HG03064 (cell line): ENCODE results near the gene ZNF385A.

ENCODE experiments used
- ATAC-seq: cut with Tn5 transposase; IDR thresholded peaks from one replicate; pipeline ENCODE4 v1.9.1; 2021; ENCODE audit warnings: low read depth; ENCODE audit not compliant: unreplicated experiment

The ZNF385A gene, protein sequence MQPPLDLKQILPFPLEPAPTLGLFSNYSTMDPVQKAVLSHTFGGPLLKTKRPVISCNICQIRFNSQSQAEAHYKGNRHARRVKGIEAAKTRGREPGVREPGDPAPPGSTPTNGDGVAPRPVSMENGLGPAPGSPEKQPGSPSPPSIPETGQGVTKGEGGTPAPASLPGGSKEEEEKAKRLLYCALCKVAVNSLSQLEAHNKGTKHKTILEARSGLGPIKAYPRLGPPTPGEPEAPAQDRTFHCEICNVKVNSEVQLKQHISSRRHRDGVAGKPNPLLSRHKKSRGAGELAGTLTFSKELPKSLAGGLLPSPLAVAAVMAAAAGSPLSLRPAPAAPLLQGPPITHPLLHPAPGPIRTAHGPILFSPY

DNA sequence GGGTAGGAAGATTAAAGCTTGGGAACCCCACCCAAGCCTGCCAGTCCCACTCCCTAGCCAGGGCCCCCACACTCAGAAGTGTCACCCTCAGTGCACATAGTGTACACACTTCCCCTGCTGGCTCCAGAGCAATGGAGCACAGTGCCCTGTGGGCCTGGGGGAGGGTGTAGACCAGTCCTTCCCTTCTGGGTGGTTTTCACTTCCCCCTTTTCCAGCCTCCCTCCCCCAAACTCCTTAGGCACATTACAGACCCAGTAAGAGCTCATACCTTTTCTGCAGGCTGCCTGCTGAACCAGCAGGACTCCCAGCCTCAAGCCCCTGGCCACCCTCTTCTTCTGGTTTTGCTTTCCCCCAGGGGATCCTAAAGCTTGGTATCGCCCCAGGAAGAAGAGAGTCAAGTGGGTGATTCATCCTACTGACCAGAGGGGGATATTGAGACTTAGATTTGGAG is at the start of gene ZNF385A:
Gene ZNF385A (minus strand): TSS at position 143 of the 451 bp plus-strand sequence. CDS start 219 bp downstream, outside the sequence.
- ATAC-seq = no peak

DNA sequence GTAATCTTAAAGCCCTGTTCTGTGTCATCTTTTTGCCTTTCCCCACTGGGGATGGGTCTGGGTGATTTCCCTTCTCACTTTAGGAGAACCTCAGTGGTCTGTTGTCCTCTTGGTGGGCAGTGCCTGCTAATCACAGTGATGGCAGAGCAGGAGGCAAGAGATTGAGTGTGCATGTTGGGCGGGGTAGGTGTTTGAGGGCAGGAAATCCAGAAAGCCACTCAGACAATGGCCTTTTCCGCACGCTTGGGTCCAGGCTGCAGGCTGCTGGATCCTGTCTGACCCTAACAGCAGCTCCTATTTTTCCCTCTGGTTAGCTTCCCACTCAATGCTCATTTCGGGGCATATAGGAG is 48.3 kb upstream of the ZNF385A start:
- no peak for ATAC-seq

DNA sequence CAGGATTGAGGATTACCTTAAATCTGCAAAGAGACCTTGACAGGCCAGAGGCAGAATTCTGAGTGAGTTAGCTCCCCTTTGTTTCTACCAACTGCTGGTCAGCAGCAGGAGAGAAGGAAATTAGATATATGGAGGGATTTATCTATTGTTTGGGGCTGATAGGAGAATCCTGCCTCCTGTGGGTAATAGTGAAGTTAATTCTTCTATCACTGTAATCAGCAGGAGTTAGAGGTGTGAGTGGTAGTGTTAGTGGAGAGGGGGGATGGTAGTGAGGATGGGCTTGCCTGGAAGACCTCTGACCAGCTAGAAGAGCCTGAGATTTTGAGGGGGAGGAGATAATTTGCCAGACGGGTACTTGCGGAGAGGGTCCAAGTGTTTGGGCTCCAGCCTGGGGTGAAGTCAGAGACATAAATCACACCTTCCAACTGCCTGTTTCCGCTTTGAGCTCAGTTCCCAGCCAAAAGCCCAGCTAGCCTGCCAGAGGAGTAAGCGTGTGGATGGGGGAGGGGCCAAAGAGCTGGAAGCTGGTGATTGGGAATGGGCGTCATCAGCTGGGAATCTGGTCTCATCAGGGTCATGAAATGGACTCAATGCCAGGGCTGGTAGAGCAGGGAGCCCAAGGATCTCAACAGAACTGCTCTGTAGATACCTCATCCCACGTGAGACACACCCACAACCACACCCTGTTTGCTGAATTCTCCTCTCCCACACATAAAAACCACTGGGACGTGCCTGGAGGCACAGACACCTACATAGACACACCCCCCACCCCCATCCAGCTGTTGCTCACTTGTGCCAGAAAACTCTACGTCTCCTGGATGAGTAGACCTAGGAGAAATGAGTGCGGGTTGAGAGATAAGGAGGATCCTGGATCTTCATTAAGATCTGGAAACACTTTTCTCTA is 47.6 kb upstream of the ZNF385A start:
- no peak for ATAC-seq

DNA sequence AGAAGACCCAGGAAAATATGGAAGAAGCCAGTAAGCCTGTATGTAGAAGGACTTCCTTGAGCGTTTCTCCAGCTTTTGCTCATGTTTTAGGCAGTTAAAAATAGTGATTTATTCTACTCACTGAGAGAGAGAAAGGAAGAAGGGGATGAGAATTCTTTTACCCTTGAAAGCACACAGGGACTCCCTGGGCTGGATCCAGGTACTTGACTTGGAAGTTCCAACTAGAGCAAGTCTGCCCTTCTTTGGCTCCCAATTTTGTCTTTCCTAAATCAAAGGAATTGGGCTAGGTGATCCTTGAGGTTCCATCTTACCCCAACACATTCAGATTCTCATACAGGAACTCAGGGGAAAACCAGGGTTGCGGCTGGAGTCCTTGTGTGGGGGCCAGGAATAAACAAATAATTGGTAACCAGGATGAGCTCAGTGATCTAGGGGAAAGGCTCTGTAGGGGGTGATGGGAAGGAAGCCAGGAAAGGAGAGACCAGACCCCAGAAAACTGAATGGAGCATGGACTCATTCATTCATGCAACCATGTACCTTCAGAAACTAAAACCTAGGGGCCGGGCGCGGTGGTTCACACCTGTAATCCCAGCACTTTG is 46.0 kb upstream of the ZNF385A start:
- ATAC-seq = no peak

DNA sequence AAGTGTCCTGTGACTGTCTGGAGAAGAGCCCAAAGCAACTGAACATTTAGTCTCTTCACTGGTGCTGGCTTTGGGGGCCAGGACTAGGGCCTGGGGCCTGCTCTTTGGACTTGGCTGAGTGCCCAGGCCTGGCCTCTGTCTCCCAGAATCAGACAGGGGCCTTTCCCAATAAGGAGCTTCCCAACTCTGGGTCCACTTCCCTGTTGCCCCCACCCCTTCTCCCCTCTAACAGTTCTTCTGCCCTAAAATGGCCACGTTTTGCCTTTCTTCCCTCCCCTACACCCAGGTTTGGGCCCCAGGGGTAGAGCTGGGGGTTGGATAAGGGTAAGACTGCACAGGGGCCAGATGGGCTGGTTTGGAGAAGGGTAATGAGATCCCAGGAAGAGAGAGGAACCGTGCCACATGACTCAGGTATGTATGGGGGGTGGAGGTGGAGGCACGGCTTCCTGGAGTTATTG is 44.5 kb upstream of the ZNF385A start:
- ATAC-seq = no peak

DNA sequence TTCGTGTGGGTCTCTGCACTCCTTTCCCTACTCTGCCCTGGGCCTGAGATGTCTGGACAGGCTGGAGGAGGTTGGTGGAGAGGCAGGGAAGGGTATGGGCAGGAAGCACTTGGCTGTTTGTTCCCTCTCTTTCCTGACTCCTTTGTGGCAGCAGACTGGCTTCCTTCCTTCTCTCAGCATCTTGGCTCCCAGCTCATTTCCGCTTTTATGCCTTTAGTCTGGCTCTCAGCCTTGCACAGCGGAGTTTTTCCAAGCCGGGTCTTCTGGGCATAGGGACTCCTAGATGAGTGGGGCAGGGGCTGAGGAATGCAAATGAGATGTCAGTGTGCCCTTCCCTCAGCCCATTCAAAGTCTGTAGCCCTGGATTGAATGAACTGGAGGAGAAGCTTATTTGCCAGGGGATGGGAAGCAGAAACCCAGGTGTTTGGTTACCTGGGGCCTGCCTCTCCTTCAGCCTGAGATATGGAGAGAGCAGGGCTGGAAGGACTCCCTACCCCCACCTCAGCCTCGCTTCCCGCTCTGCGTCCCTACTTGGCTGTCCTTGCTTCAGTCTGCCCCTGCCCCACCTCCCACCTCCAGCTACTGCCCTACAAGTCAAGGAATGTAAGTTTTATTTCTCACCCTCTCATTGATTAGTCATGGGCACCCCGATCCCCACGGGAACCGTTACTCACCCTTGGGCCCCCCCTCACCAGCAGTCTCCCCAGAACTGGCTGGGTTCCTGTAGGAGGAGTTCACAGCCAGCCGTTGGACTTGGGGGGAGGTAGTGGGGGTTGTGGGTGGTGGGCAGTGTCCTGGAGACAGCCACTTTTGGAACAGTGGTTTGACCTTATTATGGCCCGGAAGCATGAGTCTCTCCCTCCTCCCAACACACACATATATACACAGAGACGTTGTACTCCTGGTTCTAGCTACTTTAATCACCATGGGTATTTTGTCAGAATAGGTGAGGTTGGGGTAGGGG is 43.8 kb upstream of the ZNF385A start:
- ATAC-seq = no peak

DNA sequence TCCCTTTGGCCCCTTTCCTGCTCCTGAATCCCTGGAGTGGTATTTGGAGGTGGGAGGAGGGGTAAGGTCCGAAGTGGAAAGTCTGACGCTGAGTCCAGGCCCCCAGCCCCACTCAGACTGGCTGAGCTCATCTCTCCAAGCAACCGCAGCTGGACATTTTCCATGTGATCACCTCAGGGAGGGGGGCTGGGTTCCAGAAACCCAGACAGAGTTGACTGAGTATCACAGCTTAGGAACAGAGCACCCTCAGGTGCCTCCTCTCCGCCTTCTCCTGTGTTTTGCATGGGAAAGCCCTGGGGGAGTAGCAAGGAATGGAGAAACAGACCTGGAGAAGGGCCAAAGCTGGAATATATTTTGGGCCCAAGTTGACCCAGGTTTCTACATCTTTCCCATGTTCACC is 42.6 kb upstream of the ZNF385A start:
- ATAC-seq = no peak

DNA sequence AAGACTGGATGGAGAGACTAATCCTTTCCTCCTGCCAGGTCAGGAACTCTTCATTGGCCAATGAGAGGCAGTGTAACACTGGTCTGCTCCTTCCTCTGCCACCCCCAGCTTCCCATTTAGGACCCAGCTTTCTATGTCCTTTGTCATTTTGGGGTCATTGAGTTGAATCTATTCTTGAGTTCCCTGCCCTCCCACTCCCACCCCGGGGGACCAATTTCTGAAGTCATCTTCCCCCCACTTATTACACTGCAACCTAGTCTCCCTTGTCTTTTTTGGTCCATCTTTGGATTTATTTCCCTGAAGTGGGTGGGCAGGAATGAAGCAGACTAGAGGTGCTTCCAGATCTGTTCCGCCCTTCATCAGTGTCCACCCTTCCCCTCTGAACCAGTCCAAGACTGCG is 42.2 kb upstream of the ZNF385A start:
- ATAC-seq = no peak

DNA sequence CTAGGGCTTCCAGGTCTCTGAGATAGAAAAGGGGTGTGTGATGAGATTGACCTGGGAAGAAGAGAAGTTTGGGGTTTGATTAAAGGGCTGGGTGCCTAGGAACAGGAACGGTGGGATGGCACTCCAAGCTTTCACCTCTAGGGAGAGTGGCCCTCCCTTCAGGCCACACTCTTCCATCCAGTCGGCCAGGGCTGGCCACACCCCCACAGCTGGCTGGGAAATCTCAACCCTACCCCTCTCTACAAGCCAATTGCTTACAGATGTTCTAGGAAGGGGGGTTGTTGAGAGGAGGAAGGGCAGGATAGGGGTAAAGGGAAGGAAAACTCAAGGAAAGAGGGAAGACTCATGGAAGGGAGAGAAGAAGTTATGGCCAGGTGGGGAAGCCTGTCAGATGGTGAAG is 41.2 kb upstream of the ZNF385A start:
- no peak for ATAC-seq

DNA sequence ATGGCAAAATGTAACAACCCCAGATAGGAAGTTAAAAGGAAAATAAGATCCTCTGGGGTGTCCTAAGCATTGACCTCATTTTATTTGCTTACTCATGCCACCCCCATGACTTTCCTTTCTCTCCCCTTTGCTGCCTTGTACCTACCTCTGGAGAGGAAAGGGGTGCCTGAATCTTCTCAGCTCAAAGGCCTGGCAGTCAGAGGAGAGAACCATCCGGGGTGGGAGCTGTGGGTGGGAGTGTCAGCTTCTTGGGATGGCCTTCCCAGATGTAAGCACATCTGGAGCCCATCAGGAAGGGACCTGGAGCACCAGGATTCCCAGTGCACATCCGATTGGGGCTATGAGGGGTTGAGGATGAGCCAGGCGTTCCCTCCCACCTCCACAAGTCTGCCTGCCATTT is 39.7 kb upstream of the ZNF385A start:
- ATAC-seq = no peak

DNA sequence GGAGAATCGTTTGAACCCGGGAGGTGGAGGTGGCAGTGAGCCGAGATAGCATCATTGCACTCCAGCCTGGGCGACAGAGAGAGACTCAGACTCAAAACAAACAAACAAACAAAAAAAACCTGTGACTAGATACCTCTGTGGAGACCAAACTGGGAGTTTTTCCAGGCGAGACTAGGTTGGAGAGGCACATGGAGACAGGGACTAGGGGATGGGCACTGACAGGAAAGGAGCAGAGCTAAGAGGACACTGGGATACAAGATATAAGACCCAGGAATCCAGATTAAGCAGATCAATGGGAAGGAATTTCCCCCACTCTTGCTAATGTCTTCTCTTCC is 39.2 kb upstream of the ZNF385A start:
- ATAC-seq = no peak

DNA sequence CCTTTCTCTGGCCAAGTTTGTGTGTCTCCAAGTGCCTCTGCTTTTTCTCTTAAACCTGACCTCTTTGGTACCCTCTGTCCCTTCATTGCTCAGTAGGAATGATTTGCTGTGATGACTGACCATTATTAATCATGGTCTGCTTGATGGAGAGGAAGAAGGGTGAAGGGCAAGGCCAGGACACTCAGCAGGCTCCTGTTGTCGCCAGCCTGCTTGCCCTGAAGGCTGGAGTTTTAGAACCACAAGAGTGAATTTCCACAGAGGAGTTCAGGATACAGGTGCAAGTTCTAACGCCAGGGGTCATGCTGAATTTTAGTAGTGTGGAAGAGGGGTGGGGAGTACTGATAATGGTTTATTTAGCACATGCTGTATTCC is 37.3 kb upstream of the ZNF385A start:
- ATAC-seq = no peak

DNA sequence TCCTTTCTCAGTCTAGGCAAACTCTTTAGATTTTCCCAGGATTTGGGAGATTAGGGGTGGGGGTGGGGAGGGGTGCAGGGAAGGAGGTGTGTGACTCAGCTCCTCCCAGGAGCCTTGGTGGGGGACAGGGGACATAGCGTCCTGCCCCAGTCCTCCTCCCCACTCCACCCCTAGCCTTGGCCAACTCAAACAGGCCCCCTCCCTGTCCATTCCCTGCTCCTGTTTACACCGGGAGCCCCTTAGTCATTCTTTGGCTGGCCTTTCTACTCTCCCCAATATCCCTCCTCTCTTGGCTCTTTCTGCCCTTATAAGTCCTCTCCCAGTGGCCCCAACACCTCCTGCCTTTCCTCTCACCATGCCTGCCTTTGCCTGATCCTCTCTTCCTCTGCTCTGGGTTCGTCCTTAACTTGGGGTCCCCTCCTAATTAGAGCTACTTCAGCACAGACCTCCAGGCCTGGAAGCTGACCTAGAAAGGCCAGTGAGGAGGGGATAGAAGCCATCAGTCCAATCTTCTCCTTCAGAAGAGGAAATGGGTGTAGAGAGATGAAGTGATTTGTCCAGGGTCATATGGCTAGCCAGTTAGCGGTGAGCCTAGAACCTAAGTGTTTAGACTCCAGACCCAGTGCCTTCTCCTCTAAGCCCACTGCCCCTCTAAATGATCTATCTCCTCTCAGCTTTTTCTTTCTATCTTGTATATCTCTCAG is 36.8 kb upstream of the ZNF385A start:
- no peak for ATAC-seq

DNA sequence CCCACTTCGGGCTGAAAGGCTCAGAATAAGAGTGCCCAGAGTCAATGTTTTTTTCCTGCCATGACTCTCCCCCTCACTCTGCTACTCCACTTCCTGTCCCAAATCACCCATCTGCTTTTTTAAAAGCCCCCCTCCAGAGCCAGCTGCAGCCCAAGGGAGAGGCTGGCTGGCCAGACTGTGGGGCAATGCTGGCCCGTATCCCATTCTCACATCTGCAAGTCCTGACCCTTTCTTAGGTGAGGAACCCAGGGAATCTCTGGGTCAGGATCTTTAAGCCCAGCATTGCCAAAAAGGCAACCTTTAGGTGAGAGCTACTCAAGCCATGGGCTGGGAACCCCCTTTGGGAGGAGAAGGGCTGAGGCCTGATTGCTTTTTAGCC is 36.2 kb upstream of the ZNF385A start:
- no peak for ATAC-seq

DNA sequence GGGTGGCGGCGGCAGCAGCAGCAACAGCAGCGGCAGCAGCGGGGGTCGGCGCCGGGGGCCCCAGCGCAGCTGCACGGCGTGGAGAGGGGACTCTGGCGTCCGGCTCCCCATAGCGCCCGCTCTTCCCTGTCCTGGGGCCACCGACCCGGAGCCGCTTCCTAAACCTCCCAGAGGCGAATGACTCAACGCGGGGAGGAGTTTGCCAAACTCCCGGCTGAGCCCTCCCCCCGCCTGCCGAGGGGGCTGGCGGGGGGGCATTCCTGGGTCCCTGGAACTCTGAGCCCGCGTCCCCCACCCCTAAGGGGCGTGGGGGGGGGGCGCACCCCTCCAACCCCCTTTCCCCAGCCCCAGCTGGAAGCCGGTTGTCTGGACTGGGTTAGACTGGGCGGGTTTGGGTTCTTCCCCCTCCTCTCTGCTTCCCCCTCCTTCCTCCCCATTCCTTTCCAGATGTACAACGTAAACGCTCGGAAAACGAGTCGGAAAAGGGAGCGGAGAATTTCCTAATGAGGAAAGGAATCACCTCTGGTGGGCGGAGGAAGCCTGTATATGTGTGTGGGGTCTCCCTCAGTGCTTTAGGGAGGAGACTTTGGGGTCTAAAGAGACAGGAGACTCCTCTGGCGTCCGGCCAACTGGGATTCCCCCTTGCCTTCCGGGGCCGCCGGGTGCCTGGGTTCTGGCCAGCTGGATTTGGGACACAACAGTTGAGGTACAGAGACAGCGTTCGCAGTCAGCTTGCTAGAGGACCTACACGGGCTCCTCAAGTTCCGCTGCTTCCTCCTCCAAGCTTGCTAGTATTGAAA is 34.8 kb upstream of the ZNF385A start, which contains the start of gene ITGA5:
Gene ITGA5 (minus strand): TSS at position 179 of the 800 bp plus-strand sequence. CDS start 68 bp downstream, at position 111.
- no peak for ATAC-seq

DNA sequence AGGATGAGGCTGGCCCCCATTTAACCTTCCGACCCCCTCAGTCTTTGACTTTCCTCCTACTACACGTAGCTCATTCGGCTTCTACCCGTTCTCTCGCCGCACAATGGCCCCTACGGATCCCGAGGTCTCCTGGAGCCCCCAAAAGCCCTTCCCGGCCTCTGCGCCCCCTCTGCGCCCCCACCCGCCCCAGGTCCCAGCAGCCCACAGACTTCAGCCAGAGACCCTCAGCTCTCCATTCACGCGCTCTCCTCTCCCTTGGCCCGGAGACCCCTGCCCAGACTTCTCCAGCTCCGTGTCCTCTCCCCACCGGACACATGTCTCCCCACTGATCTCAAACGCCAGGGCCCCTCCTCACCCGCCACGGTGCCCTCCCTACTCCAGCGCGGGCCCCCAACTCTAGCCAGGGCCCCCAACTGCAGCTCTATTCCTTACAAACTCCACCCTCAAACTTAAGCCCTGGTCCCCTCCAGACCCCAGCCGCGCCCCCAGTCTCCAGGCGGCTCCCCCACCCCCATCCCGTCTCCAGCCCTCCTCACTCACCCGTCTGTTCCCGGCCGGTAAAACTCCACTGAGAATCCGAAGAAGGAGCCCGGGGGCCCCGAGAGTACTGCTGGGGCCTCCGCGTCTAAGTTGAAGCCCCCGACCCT is 34.0 kb upstream of the ZNF385A start:
- no peak for ATAC-seq

DNA sequence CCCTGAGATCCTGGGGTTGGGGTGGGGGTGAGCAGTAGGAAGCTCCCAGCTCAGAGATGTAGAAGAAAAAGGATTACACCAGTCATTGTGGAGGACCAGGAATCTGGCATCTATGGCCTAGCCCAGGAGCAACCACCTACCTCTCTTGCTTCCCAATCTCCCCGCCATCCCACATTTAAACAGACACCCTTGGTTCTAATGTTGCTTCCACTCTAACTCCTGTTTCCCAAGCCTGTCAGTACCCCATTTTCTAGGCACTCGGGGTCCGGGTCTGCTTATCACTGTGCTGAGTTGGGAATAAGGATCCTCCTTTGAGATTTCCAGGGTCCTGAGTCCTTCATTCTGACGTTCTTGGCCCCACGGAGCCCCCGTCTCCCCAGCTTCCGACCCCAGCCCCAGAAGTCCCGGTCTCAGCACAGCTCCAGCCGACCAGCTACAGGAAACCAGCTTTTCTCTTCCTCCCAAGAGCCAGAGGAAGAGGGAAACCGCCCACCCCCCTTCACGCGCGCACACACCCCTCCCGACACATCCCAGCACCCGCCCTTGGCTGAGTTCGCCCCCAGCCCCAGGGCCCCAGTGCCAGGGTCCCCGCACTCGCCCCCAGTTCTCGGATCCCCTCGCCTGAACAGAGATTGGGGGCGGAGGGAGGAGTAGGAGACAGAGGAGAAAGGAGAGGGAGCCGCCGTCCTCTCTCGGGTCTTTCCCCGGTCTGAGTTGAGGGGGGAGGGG is 33.3 kb upstream of the ZNF385A start:
- ATAC-seq = no peak
